ENCODE results near the gene RREB1. TPM values are rescaled to one million over a fixed set of nuclear protein-coding genes. Genes with fewer than 3 reads are reported as not detected.

The RREB1 gene
- total and polyA plus RNA-seq, 9 donors: 7.3 to 64.4 (median 50.1) TPM

DNA sequence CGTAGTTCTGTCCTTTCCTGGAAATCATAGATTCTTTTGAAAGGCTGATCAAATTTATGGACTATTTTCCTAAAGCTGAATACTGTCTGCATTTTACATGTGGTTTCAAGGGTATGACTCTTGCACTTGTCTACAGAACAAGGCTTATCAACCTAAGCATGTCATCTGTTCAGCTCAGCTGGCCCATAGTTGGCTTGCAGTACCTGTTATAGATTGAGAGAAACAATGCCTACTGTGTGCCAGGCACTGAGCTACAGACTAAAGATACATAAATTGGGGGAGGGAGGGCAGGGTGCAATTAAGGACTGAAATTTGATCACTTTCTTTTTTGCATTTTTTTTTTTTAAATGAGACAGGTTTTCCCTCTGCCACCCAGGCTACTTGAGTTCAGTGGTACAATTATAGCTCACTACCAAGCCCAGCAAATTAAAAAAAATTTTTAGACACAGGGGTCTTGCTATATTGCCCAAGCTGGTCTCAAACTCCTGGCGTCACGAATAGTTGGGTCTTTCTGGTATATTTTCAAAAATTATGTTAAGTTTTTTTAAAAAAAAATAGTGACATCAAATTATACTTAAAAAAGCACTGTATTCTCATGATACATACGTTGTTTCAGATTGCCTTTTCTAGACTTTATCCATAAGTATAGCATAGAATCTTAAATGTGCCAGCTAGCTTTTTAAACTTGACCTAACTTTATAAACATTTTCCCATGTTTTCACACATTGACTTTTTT lies 52.2 kb downstream of the RREB1 start:
- Histone ChIP-seq H3K4me3 (no peak overlapping the region), H3K36me3 (no peaks in the 10 kb centered on the region), H3K27me3 (no peaks in the 10 kb centered on the region), H3K4me1 (ENCODE audit: insufficient read depth) (peaks cover 16% of the 10 kb centered on the region), H3K9me3 (no peaks in the 10 kb centered on the region), H3K27ac (no peak overlapping the region)
- 88 to 92% (median 90%) methylated on average over 4 of the region's 4 CpGs for WGBS, 3 donors
- TF ChIP-seq, protein P1, sequence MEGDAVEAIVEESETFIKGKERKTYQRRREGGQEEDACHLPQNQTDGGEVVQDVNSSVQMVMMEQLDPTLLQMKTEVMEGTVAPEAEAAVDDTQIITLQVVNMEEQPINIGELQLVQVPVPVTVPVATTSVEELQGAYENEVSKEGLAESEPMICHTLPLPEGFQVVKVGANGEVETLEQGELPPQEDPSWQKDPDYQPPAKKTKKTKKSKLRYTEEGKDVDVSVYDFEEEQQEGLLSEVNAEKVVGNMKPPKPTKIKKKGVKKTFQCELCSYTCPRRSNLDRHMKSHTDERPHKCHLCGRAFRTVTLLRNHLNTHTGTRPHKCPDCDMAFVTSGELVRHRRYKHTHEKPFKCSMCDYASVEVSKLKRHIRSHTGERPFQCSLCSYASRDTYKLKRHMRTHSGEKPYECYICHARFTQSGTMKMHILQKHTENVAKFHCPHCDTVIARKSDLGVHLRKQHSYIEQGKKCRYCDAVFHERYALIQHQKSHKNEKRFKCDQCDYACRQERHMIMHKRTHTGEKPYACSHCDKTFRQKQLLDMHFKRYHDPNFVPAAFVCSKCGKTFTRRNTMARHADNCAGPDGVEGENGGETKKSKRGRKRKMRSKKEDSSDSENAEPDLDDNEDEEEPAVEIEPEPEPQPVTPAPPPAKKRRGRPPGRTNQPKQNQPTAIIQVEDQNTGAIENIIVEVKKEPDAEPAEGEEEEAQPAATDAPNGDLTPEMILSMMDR (IDR thresholded peaks at IDR 0.05): no peak
- TF ChIP-seq POLR2A (IDR thresholded peaks at IDR 0.05): no peak
- TF ChIP-seq EP300 (IDR thresholded peaks at IDR 0.05): no peak
- DNase-seq: no peak
- intact Hi-C loops (cut with DNase I): no loop called here

DNA sequence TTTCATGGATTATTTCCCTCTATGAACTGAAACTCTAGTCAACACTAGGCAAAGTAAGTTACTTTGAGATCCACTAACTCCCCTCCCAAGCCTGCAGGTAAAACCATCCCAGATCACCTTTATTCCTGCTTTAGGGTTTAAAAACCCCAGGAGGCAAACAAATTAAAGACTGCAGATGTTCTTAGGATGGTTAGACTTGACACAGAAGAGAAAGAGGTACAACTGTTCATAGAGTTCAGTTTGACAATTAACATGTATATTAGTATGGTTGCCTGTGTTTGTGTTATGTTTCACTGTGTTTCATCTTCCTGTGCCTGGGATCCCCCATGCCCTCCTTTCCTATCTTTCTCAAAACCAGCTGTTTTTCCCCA lies 53.5 kb downstream of the RREB1 start:
- intact Hi-C loops (cut with DNase I): no loop called here
- DNase-seq: no peak
- TF ChIP-seq, protein P1 (IDR thresholded peaks at IDR 0.05): no peak
- TF ChIP-seq POLR2A (IDR thresholded peaks at IDR 0.05): no peak
- no peak for TF ChIP-seq EP300 (IDR thresholded peaks at IDR 0.05)

DNA sequence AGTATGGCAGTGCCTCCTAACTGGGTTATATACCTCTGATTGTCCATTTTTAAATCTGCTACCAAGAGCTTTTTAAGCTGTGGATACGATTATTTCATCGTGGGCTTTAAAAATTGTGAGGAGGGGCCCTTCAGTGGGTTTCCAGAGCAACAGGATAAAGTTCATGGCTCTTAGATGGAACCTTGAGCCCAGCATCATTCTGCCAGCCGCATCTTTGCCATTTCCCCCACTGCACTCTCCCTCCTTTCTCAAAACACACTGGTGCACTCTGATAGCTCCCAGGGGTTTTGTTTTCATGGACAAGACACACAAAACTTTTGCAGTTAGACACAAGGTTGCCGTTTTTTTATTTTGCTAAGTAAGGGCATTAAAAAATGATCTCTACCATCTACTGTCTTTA lies 54.1 kb downstream of the RREB1 start:
- DNase-seq: no peak
- H3K4me3 ChIP-seq: no peak overlapping the region
- no peaks in the 10 kb centered on the region for H3K36me3 ChIP-seq
- WGBS, 3 donors: 34 to 59% (median 40%) methylated on average over 4 of the region's 4 CpGs
- intact Hi-C loops (cut with DNase I): no loop called here
- no peak overlapping the region for H3K27ac ChIP-seq
- TF ChIP-seq, protein P1 (IDR thresholded peaks at IDR 0.05): no peak
- TF ChIP-seq POLR2A (IDR thresholded peaks at IDR 0.05) (no peak), EP300 (IDR thresholded peaks at IDR 0.05) (no peak)
- H3K4me1 ChIP-seq (ENCODE audit: insufficient read depth): peaks cover 16% of the 10 kb centered on the region
- H3K27me3 ChIP-seq: no peaks in the 10 kb centered on the region
- H3K9me3 ChIP-seq: no peaks in the 10 kb centered on the region

More for the DNA sequence above, 53.5 kb downstream of the RREB1 start:
- H3K9me3 ChIP-seq: no peaks in the 10 kb centered on the region
- H3K4me3 ChIP-seq: no peak overlapping the region
- H3K27ac ChIP-seq: no peak overlapping the region
- peaks cover 19% of the 10 kb centered on the region for H3K4me1 ChIP-seq (ENCODE audit: insufficient read depth)
- H3K36me3 ChIP-seq: no peaks in the 10 kb centered on the region
- no peaks in the 10 kb centered on the region for H3K27me3 ChIP-seq

DNA sequence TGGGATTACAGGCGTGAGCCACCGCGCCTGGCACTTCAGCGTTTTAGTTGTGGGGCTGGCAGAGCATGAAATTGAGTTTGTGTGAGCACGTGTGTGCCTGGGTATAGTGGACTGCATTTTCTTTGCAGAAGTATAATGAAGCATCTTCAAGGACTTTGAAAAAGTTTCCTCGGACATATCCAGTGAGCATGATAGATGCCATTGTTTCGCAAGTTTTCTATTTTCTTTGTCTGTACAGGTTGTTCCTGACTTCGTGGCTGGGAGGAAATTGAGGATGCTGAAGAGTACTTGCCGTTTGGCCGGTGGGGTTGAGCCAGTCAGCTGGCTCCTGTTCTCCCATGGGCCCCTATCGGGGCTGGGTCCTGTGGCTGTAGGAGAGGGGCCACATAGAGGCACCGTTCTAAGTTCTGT lies 55.9 kb downstream of the RREB1 start:
- H3K9me3 ChIP-seq: no peaks in the 10 kb centered on the region
- no peak overlapping the region for H3K27ac ChIP-seq
- peaks cover 16% of the 10 kb centered on the region for H3K4me1 ChIP-seq (ENCODE audit: insufficient read depth)
- no peak overlapping the region for H3K4me3 ChIP-seq
- intact Hi-C loops (cut with DNase I): no loop called here
- H3K36me3 ChIP-seq: no peaks in the 10 kb centered on the region
- 84 to 90% (median 86%) methylated on average over 12 of the region's 12 CpGs for WGBS, 3 donors
- H3K27me3 ChIP-seq: no peaks in the 10 kb centered on the region
- TF ChIP-seq POLR2A (IDR thresholded peaks at IDR 0.05): no peak
- no peak for TF ChIP-seq EP300 (IDR thresholded peaks at IDR 0.05)
- TF ChIP-seq, protein P1 (IDR thresholded peaks at IDR 0.05): no peak
- DNase-seq: no peak
